ENCODE measurements around the gene SRBD1. TPM values are rescaled to one million over a fixed set of nuclear protein-coding genes. Genes with fewer than 3 reads are reported as not detected.

SRBD1 gene
- total and polyA plus RNA-seq, 2 of the 8 experiments (the other 6 are each of a cell fraction or from before 2014, with no cell fraction given) = 4.6 to 20.0 TPM

DNA sequence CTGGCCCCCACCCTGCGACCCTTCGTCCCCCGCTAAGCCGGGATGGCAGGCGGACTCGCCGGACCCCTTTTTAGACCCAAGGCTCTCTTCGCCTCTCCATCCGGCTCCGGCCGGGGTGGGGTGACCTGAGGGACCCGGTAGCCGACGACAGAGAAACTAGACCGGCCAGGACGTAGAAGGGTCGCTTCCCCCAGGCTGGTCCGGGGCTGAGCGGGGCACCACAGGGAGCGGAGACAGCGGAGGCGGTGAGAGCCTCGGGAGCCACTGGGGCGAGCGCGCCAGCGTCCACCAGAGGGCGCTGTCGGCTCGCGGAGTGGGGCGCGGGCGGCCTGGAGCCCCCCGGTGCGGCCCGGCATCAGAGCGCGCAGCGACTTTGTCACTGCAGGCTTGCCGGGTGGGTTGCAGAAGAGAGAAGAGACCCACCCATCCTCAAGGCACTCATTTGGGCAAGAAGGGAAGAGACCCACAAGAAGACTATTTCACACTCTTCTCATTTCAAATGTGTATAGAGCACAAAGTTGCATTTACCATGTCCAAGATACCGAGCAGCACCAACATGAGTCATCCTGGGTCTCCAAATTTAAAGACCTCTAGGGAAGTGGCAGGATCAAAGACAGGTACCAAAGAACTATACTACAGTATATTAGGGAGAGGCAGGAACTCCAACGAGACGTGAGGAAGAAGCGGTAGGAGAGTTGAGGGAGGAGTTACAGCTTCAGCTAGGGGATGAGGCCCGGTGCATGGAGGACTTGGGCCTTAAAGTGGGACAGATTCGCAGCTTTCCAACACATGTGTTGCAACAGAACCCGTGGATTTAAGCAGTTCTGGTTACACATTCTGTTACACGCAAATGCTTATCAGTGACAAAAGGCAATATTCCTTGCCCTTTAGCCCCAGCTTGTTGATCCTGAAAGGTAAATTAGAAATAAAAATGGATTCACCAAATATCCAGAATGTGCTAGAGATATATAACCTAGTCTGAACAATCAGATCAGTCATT is 32.8 kb upstream of the SRBD1 start:
- Histone ChIP-seq H3K23me2 (ENCODE audit: low read depth, low read length) (peaks cover 1% of the 10 kb centered on the region; the same call in 1 of the 2 replicates), H3K23ac (ENCODE audit: insufficient read length) (no peak overlapping the region), H2BK12ac (ENCODE audit: low read depth, low read length) (0 out of 2 replicates have a peak overlapping the region, but pooled peaks have one; percentile 27), H2BK15ac (ENCODE audit: low read length) (no peak overlapping the region), H4K20me1 (replicated peaks in 1 of 2; ENCODE audit: control insufficient read depth in 1 of 2, insufficient read depth in 2 of 2, low read length in 2 of 2) (no peaks in the 10 kb centered on the region), H3K18ac (ENCODE audit: extremely low read depth, low read length) (no peak overlapping the region), H3K56ac (replicated peaks; ENCODE audit: insufficient read length, low read depth, low read length) (no peak overlapping the region), H3K9me3 (ENCODE audit: insufficient read depth in 2 of 2, low read depth in 1 of 2, low read length in 1 of 2) (no peaks in the 10 kb centered on the region), H3K4me1 (replicated peaks in 1 of 4; ENCODE audit: control insufficient read depth in 3 of 4, insufficient read depth in 4 of 4, low read length in 3 of 4) (peaks cover 2 to 8% (median 3%) of the 10 kb centered on the region in 4 experiments; a peak in 4 of 7 replicates), H4K8ac (ENCODE audit: extremely low read depth, insufficient read depth, low read length) (no peak overlapping the region), H2BK20ac (ENCODE audit: low read length) (no peak overlapping the region), H3K79me2 (ENCODE audit: control insufficient read depth in 1 of 2, insufficient read depth in 2 of 2, low read length in 2 of 2) (no peaks in the 10 kb centered on the region), H3K4me3 (ENCODE audit: extremely low read depth in 1 of 4, insufficient read depth in 2 of 4, low read depth in 3 of 4, low read length in 4 of 4) (peak overlapping the region; percentile 6 to 59 (median 21); a peak in 7 of 8 replicates), H2AK5ac (ENCODE audit: low read depth, low read length) (no peak overlapping the region), H2BK5ac (ENCODE audit: low read depth, low read length) (no peak overlapping the region), H3K14ac (ENCODE audit: insufficient read length) (no peak overlapping the region), H4K91ac (replicated peaks; ENCODE audit: insufficient read length, low read length) (no peak overlapping the region), H3K27me3 (replicated peaks in 1 of 4; ENCODE audit: control insufficient read depth in 3 of 4, extremely low read depth in 1 of 4, insufficient read depth in 3 of 4, low read length in 3 of 4) (peaks cover 3 to 35% (median 24%) of the 10 kb centered on the region in 4 experiments), H4K5ac (ENCODE audit: insufficient read length, low read depth, low read length) (no peak overlapping the region), H3K9ac (replicated peaks in 1 of 4; ENCODE audit: extremely low read depth in 1 of 4, low read depth in 3 of 4, low read length in 3 of 4) (no peak overlapping the region), H3K36me3 (ENCODE audit: control insufficient read depth in 2 of 4, insufficient read depth in 4 of 4, low read length in 3 of 4) (no peaks in the 10 kb centered on the region), H3K4ac (replicated peaks; ENCODE audit: insufficient read length, low read depth, low read length) (no peak overlapping the region), H2BK120ac (replicated peaks; ENCODE audit: low read depth, low read length) (no peak overlapping the region), H2AFZ (ENCODE audit: low read length) (peak overlapping the region; percentile 52), H3K79me1 (ENCODE audit: low read depth, low read length) (no peaks in the 10 kb centered on the region), H3K27ac (ENCODE audit: low read depth, low read length) (no peak overlapping the region), H3K4me2 (ENCODE audit: insufficient read depth in 1 of 2, low read depth in 2 of 2, low read length in 2 of 2) (peak overlapping the region; percentile 0 to 65; a peak in 3 of 4 replicates)
- WGBS, 2 experiments (ENCODE audit: extremely low coverage in 1 of 2, insufficient coverage in 1 of 2, insufficient read length in 1 of 2, insufficient replicate concordance in 2 of 2, low coverage in 1 of 2, low lambda C conversion rate in 2 of 2, missing lambda C conversion rate in 1 of 2) = 24% methylated on average over 48 of the region's 49 CpGs; no CpG with 5 or more reads in 1 of the 2 experiments
- FAIRE-seq (no peak), DNase-seq (ENCODE audit: low read depth in 1 of 2, low spot score in 2 of 2) (peak in 1 of 2 experiments; percentile 92)
- ChIA-PET POLR2A (ENCODE audit: partially characterized antibody) (no interaction called here), CTCF (ENCODE audit: partially characterized antibody) (interaction anchor here (0.6 to 1.9 kb wide), 8 partner anchors 11 to 818 kb away, joined by 3 to 10 read pairs (median 4); no protein-coding TSS in a partner anchor)
- no peak for TF ChIP-seq TAF1 (IDR thresholded peaks at IDR 0.05; ENCODE audit: low read depth, low read length)
- peak; percentile 49; the same call in 1 of the 2 replicates for TF ChIP-seq CREB1 (IDR thresholded peaks at IDR 0.05)
- peak; percentile 43 for TF ChIP-seq KDM4A (IDR thresholded peaks at IDR 0.05; ENCODE audit: low read depth, low read length, severe bottlenecking)
- TF ChIP-seq NANOG (IDR thresholded peaks at IDR 0.05; ENCODE audit: insufficient read depth, low read depth, low read length, poor library complexity, severe bottlenecking) = no peak
- TF ChIP-seq RAD21 (IDR thresholded peaks at IDR 0.05 in 1 of 2, conservative IDR thresholded peaks at IDR 0.05 in 1 of 2; ENCODE audit: low read depth in 2 of 2, low read length in 2 of 2) = peak; percentile 94
- peak; percentile 65 for TF ChIP-seq TBP (IDR thresholded peaks at IDR 0.05; ENCODE audit: low read depth, low read length)
- no peak for TF ChIP-seq RNF2 (IDR thresholded peaks at IDR 0.05; ENCODE audit: borderline replicate concordance, low read depth, low read length, missing control alignments, poor library complexity, severe bottlenecking)
- no peak for TF ChIP-seq TAF7 (optimal IDR thresholded peaks at IDR 0.05; ENCODE audit: borderline replicate concordance, low read depth, low read length)
- peak; percentile 54; the same call in 1 of the 2 replicates for TF ChIP-seq EGR1 (IDR thresholded peaks at IDR 0.05; ENCODE audit: borderline replicate concordance, low read depth, low read length)
- peak; percentile 18; the same call in 1 of the 2 replicates for TF ChIP-seq GABPA (IDR thresholded peaks at IDR 0.05; ENCODE audit: borderline replicate concordance, insufficient read depth, low read length)

Measured in H1 (cell line).